Spleen (tissue), 11 donors: ENCODE results near the gene SMAD7. TPM values are rescaled to one million over a fixed set of nuclear protein-coding genes. Genes with fewer than 3 reads are reported as not detected.

ENCODE experiments used
- DNase-seq: peaks from one replicate; pipeline ENCODE4 v3.0.0-alpha.2; 2020
- H3K27ac ChIP-seq, 8 donors: fragments of 200-600 bp; sonication (generic) in 7 of 8; 1 replicate in 4 of 8; 2 replicates in 4 of 8; pipeline versions ENCODE4 v1.5.0 to v1.8.0; 2016 to 2021; ENCODE audit warnings: inconsistent platforms in 4 of 8, mild to moderate bottlenecking in 4 of 8, moderate library complexity in 1 of 8
- H3K27me3 ChIP-seq, 7 donors: fragments of 200-600 bp; sonication (generic) in 6 of 7; replicated peaks in 1 of 7; 1 replicate in 4 of 7; 2 replicates in 3 of 7; pipeline versions ENCODE4 v1.5.0 to v1.8.0; 2016 to 2021; ENCODE audit warnings: inconsistent platforms in 3 of 7, mild to moderate bottlenecking in 1 of 7
- H3K36me3 ChIP-seq, 6 donors: fragments of 200-600 bp; sonication (generic) in 5 of 6; 1 replicate in 4 of 6; 2 replicates in 2 of 6; pipeline versions ENCODE4 v1.5.0 to v1.8.0; 2016 to 2021; ENCODE audit warnings: inconsistent platforms in 2 of 6
- H3K4me1 ChIP-seq, 6 donors: fragments of 200-600 bp; sonication (generic) in 5 of 6; 1 replicate in 3 of 6; 2 replicates in 3 of 6; pipeline versions ENCODE4 v1.5.0 to v1.8.0; 2016 to 2021; ENCODE audit warnings: inconsistent platforms in 3 of 6
- H3K4me3 ChIP-seq, 8 donors: fragments of 200-600 bp; sonication (generic) in 7 of 8; 1 replicate in 4 of 8; 2 replicates in 4 of 8; pipeline versions ENCODE4 v1.5.0 to v1.8.0; 2016 to 2021; ENCODE audit warnings: inconsistent platforms in 4 of 8, mild to moderate bottlenecking in 4 of 8, moderate library complexity in 2 of 8
- H3K9me3 ChIP-seq, 8 donors: fragments of 200-600 bp; sonication (generic) in 7 of 8; 1 replicate in 4 of 8; 2 replicates in 4 of 8; pipeline versions ENCODE4 v1.5.0 to v1.8.0; 2016 to 2021; ENCODE audit warnings: inconsistent platforms in 4 of 8
- POLR2A ChIP-seq, 3 donors: fragments of 450-650 bp; IDR thresholded peaks; one replicate each; pipeline ENCODE4 v1.5.1; 2017; ENCODE audit warnings: antibody characterized with exemption in 3 of 3, mild to moderate bottlenecking in 1 of 3
- POLR2AphosphoS5 ChIP-seq, 3 donors: sonication (generic); formaldehyde crosslinking; IDR thresholded peaks; one replicate each; pipeline ENCODE4 v1.5.1; 2017; ENCODE audit warnings: antibody characterized with exemption in 3 of 3
- WGBS, 5 donors: extraction: QIAGEN DNeasy Blood & Tissue Kit in 3 of 5; methylation state at CpG; one replicate each; pipeline versions ENCODE4 v1.1.5 to v1.1.7; 2013 to 2018; 5-methylcytosine and 5-hydroxymethylcytosine counted together
- intact Hi-C: fragments of 100-400 bp; cut with DNase I; formaldehyde crosslinking; loops from one replicate; pipeline ENCODE4 v1.15.0; 2023; ENCODE audit warnings: low total_unique reads
- polyA plus RNA-seq, 3 donors: library from polyadenylated mRNA; stranded (reverse); fragments of 200-250 nt; gene quantifications; one replicate each; pipeline ENCODE4 v1.2.1, GENCODE V29; 2013
- total RNA-seq, 7 donors: library from RNA; depleted of rRNA in 3 of 7; stranded (reverse); fragments of >200 nt in 3 of 7; fragmentation: NEBNext Ultra II Directional in 4 of 7; extraction: Animal tissue kit (Norgen Biotek cat#: 25700) in 4 of 7; gene quantifications; one replicate each; pipeline versions ENCODE4 v1.1.0 to v1.2.1, GENCODE V29; 2016 to 2021
- TF ChIP-seq, protein P1 (sequence below), 11 experiments: fragments of 200-600 bp in 7 of 11; fragments of 450-650 bp in 4 of 11; sonication (generic) in 4 of 11; IDR thresholded peaks in 8 of 11; conservative IDR thresholded peaks in 3 of 11; 1 replicate in 7 of 11; 2 replicates in 4 of 11; pipeline versions ENCODE4 v1.4.0 to v1.8.0; 2016 to 2021; ENCODE audit warnings: antibody characterized with exemption in 11 of 11, inconsistent platforms in 4 of 11, mild to moderate bottlenecking in 1 of 11
- donor health status: healthy with polysubstance abuse.
- donor health status: DM: no; HTN: no; CAD: no; lungs with moderate emphysema.
- donor health status: DM: no; HTN: no; CAD: no.
- donor health status: Bipolar disorder and iron deficiency.
- donor health status: healthy.
- donor health status: DM: no; HTN: no; CAD: no.
- donor health status: DM: yes; HTN: yes; CAD: no.

SMAD7 gene
- total and polyA plus RNA-seq, 10 donors: 2.5 to 21.2 (median 15.2) TPM

DNA sequence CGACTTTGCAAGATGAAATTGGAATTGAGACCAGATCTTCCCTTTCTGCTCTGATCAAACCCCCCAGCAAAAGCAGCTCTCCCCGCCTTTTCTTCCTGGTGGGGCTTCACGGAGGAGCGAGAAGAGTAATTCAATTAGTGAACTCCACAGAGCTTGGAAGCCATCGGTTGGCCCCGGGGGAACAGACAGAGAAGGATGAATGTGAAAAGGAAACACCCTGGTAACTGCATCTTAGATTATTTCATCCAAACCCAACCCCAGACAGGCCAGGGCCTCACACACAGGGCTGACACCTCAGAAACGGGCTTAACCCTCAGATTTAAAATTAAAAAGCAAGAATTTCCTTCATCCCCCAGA, 18.3 kb downstream of the SMAD7 start:
- Histone ChIP-seq H3K27me3 (no peaks in the 10 kb centered on the region), H3K4me3 (peak overlapping the region in 1 of 8 donors; percentile 51)
- 30 to 46% (median 37%) methylated on average over 7 of the region's 7 CpGs for WGBS, 5 donors

DNA sequence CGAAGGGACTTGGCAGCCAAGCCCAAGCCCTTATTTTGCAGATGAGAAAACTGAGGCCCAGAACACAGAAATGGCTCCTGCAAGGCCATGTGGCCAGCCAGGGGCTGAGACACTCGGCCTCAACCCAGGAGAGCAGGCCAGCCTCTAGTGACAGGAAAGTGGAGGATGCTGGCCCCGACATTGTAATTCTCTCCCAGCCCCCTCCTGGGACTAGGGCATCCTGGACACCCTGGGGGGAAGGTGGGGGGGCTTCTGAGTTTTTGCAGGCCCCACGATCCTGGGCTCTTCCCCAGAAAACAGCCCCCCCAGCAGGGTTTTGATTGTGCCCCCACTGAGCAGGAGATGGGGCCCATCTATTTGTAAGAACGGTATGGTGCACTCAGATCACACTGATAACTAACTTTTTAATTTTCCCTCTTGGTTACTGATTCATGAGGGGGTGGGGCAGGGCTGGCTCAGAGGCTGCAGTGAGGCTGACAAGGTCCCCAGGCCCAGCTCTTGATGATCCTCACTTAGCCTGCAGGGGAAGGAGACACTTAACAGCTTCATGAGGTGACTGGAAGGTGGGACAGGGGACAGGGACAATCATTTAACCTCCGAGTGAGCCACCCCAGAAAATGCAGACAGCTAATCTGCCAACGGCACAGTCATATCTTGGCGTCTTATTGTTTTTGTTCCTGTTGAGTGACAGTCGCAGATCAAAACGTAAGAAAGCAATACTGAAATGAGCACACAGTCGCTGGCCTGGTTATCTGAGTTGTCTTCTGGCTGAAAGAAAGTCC, 18.9 kb downstream of the SMAD7 start:
- H3K4me1 ChIP-seq: peaks cover 70 to 100% (median 97%) of the 10 kb centered on the region in 6 donors
- peak overlapping the region in 1 of 8 donors; percentile 51 for H3K4me3 ChIP-seq
- no peaks in the 10 kb centered on the region for H3K27me3 ChIP-seq
- WGBS, 5 donors: 60 to 69% (median 63%) methylated on average over 11 of the region's 11 CpGs
- H3K9me3 ChIP-seq: no peaks in the 10 kb centered on the region
- intact Hi-C loops: no loop called here
- no peak for DNase-seq
- TF ChIP-seq POLR2A (IDR thresholded peaks at IDR 0.05) (no peak), POLR2AphosphoS5 (IDR thresholded peaks at IDR 0.05) (no peak)
- TF ChIP-seq, protein P1, sequence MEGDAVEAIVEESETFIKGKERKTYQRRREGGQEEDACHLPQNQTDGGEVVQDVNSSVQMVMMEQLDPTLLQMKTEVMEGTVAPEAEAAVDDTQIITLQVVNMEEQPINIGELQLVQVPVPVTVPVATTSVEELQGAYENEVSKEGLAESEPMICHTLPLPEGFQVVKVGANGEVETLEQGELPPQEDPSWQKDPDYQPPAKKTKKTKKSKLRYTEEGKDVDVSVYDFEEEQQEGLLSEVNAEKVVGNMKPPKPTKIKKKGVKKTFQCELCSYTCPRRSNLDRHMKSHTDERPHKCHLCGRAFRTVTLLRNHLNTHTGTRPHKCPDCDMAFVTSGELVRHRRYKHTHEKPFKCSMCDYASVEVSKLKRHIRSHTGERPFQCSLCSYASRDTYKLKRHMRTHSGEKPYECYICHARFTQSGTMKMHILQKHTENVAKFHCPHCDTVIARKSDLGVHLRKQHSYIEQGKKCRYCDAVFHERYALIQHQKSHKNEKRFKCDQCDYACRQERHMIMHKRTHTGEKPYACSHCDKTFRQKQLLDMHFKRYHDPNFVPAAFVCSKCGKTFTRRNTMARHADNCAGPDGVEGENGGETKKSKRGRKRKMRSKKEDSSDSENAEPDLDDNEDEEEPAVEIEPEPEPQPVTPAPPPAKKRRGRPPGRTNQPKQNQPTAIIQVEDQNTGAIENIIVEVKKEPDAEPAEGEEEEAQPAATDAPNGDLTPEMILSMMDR (IDR thresholded peaks at IDR 0.05 in 8 of 11, conservative IDR thresholded peaks at IDR 0.05 in 3 of 11): no peak
- peaks cover 0 to 5% (median 0%) of the 10 kb centered on the region in 6 donors for H3K36me3 ChIP-seq
- peak overlapping the region in 7 of 8 donors; percentile 19 to 87 (median 80) for H3K27ac ChIP-seq

More for the DNA sequence above, 18.3 kb downstream of the SMAD7 start:
- Histone ChIP-seq H3K27ac (peak overlapping the region in 7 of 8 donors; percentile 19 to 87 (median 80)), H3K9me3 (no peaks in the 10 kb centered on the region), H3K4me1 (peaks cover 68 to 100% (median 97%) of the 10 kb centered on the region in 6 donors), H3K36me3 (peaks cover 0 to 7% (median 0%) of the 10 kb centered on the region in 6 donors)
- no peak for DNase-seq
- intact Hi-C loops: no loop called here
- no peak for TF ChIP-seq POLR2A (IDR thresholded peaks at IDR 0.05)
- TF ChIP-seq, protein P1 (IDR thresholded peaks at IDR 0.05 in 8 of 11, conservative IDR thresholded peaks at IDR 0.05 in 3 of 11): no peak
- no peak for TF ChIP-seq POLR2AphosphoS5 (IDR thresholded peaks at IDR 0.05)

DNA sequence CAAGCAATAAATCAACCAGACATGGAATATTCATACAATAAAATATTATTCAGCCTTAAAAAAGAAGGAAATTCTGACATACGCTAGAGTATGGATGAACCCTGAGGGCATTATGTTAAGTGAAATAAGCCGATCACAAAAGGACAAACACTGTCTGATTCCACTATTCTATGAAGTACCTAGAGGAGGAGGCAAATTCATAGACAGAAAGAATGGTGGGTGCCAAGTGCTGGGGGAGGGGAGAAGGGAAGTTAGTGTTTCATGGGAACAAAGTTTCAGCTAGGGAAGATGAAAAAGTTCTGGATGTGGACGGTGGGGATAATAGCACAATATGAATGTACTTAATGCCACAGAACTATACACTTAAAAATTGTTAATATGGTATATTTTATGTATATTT, 19.8 kb downstream of the SMAD7 start:
- TF ChIP-seq, protein P1 (IDR thresholded peaks at IDR 0.05 in 8 of 11, conservative IDR thresholded peaks at IDR 0.05 in 3 of 11): no peak
- TF ChIP-seq POLR2A (IDR thresholded peaks at IDR 0.05) (no peak), POLR2AphosphoS5 (IDR thresholded peaks at IDR 0.05) (no peak)
- intact Hi-C loops: no loop called here
- 50 to 88% (median 85%) methylated on average over 3 of the region's 3 CpGs for WGBS, 5 donors
- Histone ChIP-seq H3K4me3 (no peak overlapping the region), H3K9me3 (no peaks in the 10 kb centered on the region), H3K4me1 (peaks cover 71 to 100% (median 98%) of the 10 kb centered on the region in 6 donors), H3K27me3 (no peaks in the 10 kb centered on the region), H3K27ac (peak overlapping the region in 5 of 8 donors; percentile 15 to 87 (median 63)), H3K36me3 (no peaks in the 10 kb centered on the region)
- DNase-seq: no peak
